Spleen (tissue), 7 donors: Measurements from ENCODE around the gene SHANK2.

Experiments
- CTCF ChIP-seq, 11 experiments: fragments of 200-600 bp in 7 of 11; fragments of 450-650 bp in 4 of 11; sonication (generic) in 4 of 11; IDR thresholded peaks in 8 of 11; conservative IDR thresholded peaks in 3 of 11; 1 replicate in 7 of 11; 2 replicates in 4 of 11; pipeline versions ENCODE4 v1.4.0 to v1.8.0; 2016 to 2021; ENCODE audit warnings: antibody characterized with exemption in 11 of 11, inconsistent platforms in 4 of 11, mild to moderate bottlenecking in 1 of 11
- POLR2A ChIP-seq, 3 donors: fragments of 450-650 bp; IDR thresholded peaks; one replicate each; pipeline ENCODE4 v1.5.1; 2017; ENCODE audit warnings: antibody characterized with exemption in 3 of 3, mild to moderate bottlenecking in 1 of 3
- POLR2AphosphoS5 ChIP-seq, 3 donors: sonication (generic); formaldehyde crosslinking; IDR thresholded peaks; one replicate each; pipeline ENCODE4 v1.5.1; 2017; ENCODE audit warnings: antibody characterized with exemption in 3 of 3
- donor health status: DM: no; HTN: no; CAD: no; lungs with moderate emphysema.
- donor health status: DM: no; HTN: no; CAD: no.
- donor health status: DM: no; HTN: no; CAD: no.

- TF ChIP-seq CTCF (IDR thresholded peaks at IDR 0.05 in 8 of 11, conservative IDR thresholded peaks at IDR 0.05 in 3 of 11) (no peak), POLR2A (IDR thresholded peaks at IDR 0.05) (no peak), POLR2AphosphoS5 (IDR thresholded peaks at IDR 0.05) (no peak)
Measured at GRCh38 chr11:71227058-71227659, 25.2 kb downstream of the SHANK2 start.
